GM19463 (cell line): Measurements from ENCODE around the gene ASB2.

Experiments
- ATAC-seq: cut with Tn5 transposase; IDR thresholded peaks from one replicate; pipeline ENCODE4 v1.9.1; 2021; ENCODE audit warnings: mild to moderate bottlenecking, moderate library complexity; ENCODE audit not compliant: unreplicated experiment

Gene ASB2

DNA sequence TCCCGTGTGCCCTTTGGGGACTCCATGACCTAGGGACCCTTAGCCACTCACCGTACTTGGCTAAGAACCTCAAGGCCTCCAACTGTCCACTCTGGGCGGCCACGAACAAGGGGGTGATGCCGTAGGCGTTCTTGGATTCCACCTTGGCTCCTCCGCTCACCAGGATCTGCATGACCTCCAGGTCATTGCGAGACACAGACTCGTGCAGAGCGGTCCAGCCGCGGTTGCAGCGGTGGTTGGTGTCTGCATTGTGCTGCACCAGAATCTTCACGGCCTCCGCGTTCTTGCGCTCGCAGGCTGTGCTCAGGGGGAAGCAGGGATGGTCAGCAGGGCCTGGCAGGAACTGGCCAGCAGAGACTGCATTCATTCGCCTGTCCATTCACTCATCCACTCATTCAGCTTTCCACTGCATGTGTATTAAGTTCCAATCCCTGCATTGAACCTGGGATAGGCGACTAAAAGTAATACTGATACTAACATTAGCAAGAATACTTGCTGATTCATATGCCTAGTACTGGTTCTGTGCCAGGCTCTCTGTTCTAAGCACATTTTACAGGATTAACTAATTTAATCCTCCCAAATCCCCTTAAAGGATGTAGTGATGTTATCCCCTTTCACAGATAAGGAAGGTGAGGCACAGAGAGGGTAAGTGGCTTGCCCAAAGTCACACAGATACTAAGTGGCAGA, 25.3 kb downstream of the ASB2 start:
- ATAC-seq = no peak

DNA sequence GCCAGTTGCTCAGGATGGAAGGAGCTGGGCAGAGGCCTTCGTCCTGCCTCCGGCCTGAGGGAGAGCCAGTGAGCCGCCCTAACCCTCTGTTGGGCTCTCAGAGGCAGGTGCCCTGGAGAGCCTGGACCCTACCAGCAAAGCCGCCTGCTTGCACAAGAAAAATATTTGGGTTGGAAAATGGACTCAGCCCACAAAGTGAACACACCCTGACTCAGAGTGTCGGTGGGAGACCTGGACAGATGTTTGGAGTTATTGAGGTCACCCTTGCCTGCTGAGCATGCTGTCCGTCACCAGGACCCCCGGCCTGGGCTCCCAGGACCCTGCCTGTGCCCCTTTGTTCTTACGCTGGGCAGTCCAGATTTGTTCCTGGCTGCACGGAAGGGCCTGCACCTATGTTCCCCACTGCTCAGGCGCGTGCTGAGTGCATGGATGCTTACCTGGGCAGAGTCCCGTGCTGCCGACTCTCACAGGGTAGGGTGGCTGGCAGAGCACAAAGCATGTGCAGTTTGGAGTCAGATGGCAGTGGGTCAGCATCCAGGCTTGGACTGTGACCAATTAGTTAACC, 26.8 kb downstream of the ASB2 start:
- ATAC-seq = no peak

DNA sequence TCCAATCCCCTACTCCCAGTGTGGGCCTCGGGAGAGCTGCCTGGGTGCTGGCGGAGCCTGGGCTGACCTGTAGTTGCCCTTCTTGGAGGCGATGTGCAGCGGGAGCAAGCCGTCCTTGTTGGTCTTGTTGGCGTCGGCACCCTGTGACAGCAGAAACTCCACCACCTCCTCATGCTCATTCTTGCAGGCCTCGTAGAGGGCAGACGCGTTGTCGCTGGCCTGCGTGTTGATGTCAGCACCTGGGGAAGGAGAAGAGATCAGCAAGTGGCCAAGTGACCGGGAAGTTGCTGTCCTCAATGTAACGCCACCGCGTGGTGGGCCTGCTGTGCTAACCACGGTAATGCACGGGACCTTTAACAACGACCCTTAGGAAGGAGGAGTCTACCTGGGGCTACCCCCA, 29.1 kb downstream of the ASB2 start:
- ATAC-seq = no peak

DNA sequence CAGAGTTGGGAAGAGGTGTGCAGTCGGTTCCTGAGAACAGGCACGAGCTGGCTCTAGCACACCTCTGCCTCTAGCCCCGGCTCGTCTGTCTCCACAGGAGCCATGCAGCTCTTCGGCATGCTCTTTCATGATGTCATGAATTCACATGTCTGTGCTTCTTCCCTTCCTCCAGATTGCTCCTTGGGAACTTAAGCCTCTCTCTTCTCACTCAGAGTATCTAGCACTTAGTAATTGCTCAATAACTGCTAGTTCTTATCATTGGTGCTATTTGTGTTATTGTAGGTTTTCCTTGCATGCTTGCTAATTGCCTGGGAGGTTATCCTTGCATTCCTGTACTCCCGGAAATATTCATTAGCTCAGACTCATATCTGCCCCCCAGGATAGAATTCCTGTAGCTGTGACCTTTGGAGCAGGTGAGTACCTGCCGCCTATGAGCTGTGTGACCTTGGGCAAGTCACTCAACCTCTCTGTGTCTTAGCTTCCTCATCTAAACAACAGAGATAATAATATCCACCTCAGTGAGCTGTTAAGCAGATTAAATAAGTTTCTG, 29.8 kb downstream of the ASB2 start:
- no peak for ATAC-seq

DNA sequence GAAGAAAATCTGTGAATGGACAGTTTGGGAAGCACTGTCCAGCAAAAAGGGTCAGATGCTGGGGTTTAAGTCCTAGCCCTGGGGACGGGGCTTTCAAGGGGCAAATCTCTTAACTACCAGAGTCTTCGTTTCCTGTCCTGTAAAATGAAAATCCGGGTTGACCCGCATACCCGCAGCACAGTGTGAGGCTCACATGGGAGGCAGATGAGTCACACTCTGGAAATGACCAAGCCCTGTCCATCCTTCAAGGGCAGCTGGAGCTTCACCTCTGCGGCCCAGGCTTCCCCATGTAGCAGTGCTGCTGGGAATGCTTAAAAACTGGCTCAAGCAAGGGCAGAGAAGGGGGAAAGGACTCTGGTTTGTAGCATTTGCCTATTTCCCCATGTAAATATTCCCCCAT, 30.3 kb downstream of the ASB2 start:
- ATAC-seq = no peak

DNA sequence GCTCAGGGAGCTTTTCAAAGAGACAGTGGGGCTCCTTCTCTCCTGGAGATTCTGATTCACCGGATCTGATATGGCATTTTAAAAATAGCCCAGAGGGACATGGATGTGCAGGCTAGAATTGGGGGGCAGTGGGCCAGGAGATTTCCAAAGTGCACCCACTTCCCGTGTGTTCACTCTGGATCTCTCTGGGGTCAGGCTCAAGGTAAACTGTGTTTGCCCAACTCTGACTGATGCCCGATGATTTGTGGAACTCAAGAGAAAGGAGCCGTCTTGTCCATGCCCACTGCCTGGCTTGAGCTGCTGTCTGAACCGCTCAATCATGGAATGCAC, 31.3 kb downstream of the ASB2 start:
- no peak for ATAC-seq

DNA sequence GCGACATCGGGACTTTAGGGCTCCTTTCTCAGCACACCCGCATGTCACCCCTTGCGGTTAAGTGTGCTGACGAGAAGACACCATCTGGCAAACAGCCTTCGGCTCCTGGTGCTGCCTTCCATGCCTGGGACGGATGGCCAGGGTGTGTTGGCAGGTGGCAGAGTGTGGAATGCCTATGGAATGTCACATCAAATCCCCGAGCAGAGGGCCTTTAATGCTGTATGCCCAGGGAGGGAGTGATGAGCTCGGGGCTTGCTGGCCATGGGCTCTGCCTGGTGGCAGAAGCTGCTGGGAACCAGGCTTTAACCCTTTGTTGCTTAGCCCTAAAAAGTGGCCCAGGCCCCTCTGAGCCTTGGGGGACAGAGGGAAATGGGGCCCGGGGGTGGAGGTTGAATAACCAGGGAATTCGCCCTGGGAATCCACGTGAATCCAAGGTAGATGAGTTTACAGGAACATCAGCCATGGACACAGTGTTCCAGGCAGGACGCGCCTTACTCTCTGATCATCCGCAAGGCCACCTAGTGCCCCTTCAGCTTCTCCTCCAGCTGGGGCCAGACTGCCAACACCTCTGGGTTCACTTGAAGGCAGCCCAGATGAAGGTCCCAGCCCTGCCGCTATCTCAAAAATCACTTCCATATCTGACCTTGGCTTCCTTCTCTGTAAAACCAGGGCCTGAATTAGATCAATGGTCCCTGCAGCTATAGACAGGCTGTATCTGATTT, 31.9 kb downstream of the ASB2 start:
- no peak for ATAC-seq

DNA sequence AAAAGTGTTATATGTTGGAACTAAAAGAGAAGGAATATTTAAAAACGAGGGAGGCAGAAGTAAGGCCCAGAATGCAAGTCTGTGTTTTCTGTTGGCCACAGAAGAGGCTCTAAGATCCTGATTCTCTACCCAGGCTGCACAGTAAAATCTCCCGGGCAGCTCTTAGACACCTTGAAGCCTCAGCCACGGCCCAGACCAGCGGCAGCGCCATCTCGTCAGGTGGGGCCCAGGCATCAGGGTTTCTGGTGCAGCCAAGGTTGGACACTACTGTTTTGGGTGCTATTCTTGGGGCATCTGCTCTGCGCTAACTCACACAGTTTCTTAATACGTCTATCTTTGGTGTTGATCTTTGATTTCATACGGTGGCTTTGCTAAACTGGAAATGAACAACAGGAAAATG, 32.4 kb downstream of the ASB2 start:
- no peak for ATAC-seq

DNA sequence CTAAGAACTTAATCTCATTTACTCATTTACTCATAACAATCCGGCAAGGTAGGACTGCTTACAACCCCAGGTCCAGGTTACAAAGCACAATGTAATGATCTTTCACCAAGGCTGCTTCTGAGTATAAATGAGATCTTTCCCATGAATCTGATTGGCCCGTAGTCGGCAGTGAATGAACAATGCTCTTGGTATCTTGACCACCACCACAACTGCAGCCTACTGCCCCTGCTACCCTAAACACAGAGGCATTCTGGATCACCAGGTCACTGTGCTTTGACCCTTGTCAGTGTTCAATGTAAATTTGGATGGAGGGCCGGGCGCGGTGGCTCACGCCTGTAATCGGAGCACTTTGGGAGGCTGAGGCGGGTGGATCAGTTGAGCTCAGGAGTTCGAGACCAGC, 33.3 kb downstream of the ASB2 start:
- no peak for ATAC-seq

DNA sequence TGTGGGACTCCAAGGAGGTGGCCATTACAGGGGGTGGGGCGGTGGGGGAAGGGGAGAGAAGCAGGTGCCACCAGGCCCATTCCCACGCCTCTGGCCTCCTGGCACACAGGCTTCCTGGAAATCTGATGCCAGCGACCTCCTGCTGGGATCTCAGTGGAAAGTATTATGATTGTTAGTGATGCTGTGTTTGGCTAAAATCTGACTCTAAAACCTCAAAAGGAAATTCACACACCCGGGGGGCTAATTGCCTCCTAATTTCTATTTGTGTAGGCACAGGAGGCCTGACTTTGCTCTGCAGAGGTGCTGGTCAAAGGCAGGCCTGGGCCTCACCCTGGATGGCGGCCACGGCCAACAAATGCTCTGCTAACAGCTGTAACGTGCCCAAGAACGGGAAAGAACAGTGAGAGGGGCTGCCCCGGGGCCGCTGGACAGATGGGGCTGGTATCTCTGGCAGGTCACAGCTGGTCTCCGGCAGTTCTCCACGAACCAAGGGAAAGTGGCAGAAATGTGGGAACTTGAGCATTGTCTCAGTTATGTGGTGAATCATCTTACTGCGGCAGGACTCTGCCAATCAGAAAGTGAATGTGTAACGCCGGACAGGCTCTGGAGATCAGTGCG, 35.0 kb downstream of the ASB2 start:
- ATAC-seq = no peak

DNA sequence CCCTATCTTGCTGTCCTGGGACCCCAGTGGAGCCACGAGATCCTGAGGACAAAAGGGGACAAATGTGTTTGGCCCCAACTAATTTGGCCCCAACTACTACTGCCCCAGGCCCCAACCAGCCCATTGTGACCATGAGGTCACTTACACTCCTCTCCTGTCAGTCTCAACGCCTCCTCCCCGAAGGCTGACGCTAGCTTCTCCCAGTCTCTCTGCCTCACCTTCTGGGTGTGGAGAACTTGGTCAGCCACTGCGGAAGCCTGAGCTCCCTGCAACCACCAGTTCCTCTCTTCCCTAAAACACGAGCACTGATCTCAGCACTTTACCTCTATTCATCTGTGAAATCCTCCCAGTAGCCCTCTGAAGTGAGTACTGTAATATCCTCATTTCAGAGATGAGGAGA, 35.9 kb downstream of the ASB2 start:
- no peak for ATAC-seq

DNA sequence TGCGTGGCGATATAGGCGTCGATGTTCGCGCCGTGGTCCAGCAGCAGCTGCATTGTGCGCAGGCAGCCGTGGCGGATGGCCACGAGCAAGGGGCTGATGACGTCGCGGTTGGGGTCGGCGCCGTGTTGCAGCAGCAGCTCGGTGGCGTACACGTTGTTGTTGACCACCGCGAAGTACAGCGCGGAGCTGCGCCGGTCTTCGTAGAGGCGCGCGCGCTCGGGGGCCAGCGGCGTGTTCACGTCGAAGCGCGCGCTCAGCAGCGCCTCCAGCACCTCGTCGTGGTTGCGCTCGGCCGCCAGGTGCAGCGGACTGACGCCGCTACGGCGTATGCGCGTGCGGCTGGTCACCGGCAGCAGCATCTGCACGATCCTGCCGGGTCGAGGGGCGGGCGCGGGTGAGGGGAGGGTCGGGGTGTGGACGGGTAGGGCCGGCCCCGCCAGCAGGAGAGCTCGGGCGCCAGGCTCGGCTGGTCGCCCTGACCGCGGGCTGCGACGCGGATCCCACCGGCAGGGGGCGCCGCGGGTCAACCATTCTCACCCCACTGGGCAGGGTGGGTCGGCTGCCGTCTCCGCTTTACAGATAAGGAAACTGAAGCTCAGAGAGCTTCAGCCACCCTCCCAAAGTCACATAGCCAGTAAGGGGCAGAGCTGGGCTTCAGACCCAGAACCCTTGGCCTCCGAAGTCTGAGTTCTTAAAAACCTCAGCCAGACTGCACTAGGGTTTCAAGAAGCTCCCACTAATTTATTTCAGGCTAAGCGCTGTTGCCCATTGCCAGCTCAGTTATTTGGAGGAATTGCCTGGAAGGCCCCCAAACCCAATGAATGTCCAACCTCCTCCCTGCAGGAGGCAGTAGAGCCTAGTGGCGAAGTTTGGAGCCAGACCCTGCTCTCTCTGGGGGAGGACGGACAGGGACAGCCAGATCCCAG, 36.8 kb downstream of the ASB2 start:
- ATAC-seq = peak; percentile 91

DNA sequence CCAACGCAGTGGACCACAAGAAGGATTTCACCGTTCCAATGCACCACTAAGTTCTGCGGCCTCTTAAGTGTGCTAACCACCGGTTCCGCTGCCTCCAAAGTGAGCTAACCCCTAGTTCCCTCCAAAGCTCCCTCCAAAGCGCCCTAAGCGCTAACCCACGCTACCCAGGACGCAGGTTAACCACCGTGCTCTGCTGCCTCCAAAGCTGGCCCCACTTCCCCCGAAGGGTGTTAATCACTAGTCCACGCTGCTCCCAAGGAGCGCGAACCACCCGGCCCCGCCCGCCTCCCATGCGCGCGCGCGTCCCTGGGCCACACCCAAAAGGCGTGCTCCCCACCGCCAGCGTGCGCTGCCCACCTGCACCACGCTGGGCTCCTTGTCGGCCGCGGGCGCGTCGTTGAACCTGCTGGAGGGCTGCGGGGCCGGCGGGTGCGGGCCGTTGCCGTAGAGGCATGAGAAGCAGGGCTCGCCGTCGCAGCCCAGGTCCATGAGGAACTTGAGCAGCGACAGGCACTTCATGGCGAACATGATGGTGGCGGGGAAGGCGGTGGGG, 37.5 kb downstream of the ASB2 start:
- no peak for ATAC-seq

DNA sequence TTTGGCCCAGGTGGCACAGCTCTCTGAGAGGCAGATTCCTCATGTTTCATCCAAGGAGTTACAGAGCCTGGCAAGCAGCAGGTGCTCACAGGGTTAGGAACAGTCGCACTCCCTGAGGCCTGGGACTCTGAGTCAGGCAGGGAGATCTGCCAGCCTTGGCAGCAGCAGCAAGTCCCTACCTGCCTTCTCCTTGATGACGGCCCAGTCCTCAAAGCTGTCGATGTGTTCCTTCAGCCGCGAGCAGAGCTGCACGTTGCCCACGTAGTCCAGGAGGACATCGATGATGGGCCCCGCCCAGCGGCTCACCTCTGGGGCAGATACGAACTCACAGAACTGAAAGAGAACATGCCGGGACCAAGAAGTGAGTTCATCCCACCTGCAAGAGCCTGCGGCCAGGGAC, 38.9 kb downstream of the ASB2 start:
- no peak for ATAC-seq

DNA sequence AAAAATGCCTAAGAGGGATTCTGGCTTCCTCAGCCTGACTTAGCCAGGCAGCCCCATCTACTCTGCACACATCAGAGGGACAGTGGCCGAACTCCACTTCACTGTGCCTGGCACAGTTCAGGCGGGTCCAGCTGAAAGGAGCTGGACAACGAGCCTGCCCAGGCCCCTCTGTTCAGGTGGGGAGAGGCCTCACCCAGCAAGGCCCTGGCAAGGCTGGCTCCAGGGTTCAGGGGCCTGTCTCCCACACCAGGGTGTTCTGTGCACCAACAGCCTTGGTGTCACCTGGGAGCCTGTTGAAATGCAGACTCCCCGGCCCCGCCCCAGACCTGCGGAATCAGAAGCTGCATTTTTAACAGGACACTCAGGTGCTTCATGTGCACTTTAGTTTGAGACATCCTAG, 39.4 kb downstream of the ASB2 start:
- no peak for ATAC-seq

DNA sequence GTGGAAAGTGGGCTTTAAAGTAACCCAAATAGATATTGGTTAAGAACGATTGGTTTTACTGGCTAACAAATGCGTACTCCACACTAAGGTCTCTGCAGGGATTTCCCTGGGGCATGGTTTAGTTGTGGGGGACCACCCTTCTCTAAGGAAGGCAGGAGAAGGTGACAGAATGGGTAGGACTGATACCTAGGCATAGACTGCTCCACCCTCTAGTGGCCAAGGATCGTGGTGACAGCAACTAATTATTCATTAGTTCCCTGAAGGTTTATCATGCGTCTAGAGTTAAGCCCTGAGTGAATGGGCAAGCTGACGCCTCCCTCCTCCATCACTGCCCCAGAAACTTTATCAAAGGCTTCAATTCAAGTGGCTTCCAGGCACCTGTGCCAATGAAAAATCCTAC, 40.1 kb downstream of the ASB2 start:
- no peak for ATAC-seq

DNA sequence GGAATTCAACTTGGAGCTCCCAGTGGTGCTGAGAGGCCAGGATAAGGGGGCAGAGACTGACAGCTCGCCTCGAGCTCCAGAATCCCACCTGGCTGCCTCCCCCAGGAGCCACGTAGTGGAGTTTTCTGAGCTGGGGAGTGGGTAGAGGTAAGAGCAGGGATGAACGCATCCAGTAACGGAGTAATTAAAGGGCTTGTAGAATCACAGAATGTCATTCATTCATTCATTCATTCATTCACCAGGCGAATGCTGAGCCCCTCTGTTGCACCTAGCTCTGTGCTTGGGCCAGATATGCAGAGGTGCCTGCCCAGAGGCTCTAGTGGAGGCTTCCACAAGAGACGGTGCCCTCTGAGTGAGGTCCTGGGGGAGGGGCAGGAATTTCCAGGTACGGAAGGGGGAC, 41.2 kb downstream of the ASB2 start:
- ATAC-seq = no peak

DNA sequence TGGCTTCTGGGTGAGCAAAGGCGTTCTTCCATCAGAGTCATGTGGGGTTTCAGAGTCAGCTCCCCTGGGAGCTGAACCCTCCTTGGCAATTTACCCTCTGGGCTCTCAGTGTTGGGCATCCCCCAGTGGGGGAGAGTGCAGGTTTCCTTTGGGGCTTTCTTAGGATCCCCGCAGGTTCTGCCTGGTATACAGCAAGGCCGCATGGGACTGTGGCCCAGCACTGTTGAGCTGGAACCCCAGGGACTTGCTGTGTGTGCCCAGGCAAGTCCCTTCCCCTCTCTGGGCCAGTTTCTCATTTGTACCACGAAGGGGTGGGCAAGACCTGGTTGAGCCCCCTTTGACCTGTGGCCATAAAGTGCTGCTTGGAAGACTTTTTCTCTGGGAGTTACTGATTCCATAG, 43.7 kb downstream of the ASB2 start:
- ATAC-seq = no peak

DNA sequence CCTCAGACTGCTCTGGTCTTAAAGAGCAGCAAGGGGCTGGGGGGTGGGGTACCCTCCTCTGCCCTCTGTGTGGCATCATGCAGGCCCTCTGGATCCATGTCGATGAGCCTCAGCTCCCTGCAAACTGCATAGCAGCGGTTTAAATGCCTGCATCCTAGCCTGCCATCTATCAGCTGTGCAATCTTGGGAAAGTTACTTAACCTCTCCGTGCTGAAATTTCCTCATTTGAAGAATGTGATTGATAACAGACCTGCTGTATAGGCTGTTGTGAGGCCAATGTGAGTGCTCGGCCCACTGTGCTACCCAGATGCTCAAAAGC, 45.4 kb downstream of the ASB2 start:
- ATAC-seq = no peak

DNA sequence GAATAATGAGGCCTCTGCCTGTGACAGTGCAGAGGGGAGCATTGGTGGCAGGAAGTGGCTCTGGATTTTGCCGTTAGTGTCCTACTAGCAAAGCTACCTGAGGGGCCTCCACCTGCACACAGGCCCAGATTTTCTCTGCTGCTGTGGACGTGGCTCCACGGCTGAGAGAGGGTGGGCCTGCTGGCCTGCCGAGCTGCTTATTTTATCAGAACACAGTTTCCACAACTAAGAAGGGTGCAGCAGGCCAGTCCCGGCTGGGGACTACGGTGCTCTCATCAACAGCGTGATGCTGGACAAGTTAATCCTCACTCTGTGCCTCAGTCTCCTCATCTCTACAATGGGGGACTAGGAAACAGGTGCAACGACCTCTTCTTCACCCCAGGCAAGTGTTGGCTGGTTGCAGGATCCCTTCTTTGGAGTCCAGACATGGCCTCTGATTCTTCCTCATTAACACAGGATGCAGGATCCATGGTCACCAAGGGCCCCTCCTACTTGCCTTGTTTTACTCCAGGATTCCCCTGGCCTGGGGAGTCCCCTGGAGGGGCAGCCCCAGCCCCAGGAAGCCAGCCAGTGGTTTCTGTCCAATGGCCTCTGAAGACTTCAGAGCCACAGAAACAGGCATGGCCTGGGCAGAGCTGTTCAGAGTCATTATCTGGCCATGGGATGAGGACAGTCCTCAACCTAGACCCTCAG, 45.9 kb downstream of the ASB2 start:
- no peak for ATAC-seq
